GM18517 (cell line): ENCODE results near the gene GPX3.

Experiments used
- ATAC-seq: cut with Tn5 transposase; IDR thresholded peaks from one replicate; pipeline ENCODE4 v1.9.1; 2021; ENCODE audit warnings: mild to moderate bottlenecking, moderate library complexity; ENCODE audit not compliant: unreplicated experiment

The GPX3 gene

GRCh38 chr5:151020304-151021110, at the start of gene GPX3:
Gene GPX3, plus strand, starts transcription at chr5:151020591. Its CDS starts 64 bp downstream, at chr5:151020655.
- no peak for ATAC-seq

- no peak for ATAC-seq
Measured at GRCh38 chr5:150978590-150978989, 41.8 kb upstream of the GPX3 start.

- ATAC-seq, result no peak
Measured at GRCh38 chr5:150987746-150988145, 32.6 kb upstream of the GPX3 start.

DNA sequence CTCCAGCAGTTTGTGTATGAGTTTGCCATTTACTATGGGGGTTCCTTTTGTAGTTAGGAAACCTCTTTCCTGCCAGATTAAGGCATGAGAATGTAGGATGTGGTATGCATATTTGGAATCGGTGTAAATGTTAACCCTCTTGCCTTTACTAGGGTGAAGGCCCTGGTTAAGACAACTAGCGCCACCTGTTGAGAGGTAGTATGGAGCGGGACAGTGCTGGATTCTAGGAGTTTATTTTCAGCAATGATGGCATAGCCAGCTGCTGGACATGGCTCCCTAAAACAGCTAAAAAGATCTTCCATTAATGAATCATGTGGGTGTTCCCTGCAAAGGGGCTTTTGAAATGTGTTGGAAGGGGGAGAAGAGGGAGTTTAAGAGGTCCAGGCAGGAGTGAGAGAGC, 30.7 kb upstream of the GPX3 start:
- no peak for ATAC-seq

DNA sequence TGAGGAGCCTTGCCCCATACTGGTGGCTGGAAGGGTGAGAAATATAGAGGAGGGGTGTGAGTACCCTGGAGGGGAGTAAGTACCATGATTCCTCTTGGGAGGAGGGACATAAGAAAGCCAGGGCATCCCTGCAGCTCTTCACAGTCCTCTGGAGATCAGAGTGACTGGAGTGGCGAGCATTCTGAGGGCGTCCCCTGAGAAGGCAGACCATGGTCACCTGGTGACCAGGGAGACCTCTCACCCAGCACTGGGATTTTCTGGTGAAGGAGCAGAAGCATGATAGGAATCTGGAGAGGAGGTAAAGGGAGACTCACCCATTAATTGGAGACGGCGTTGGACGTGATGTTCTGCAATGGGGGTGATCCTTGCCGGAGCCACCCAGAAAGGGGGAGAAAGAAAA, 27.7 kb upstream of the GPX3 start:
- no peak for ATAC-seq

DNA sequence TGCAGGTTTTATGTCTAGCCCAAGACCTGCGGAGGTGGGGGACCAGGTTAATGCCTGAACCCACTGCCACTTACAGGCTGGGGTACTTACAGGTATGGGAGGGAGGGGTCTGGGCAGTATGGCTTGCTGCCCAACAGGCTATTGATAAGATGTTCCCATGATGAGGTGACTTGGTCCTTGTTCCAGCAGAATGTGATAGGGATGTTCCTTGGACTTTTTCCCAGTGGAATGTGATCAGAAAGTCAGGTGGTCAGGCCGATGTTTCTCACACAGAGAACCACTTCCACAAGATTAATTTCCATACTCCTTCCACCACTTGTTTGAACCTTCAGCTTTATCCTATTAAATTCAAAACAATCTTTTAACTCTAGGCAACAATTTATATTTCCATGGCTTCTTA, 27.0 kb upstream of the GPX3 start:
- no peak for ATAC-seq

DNA sequence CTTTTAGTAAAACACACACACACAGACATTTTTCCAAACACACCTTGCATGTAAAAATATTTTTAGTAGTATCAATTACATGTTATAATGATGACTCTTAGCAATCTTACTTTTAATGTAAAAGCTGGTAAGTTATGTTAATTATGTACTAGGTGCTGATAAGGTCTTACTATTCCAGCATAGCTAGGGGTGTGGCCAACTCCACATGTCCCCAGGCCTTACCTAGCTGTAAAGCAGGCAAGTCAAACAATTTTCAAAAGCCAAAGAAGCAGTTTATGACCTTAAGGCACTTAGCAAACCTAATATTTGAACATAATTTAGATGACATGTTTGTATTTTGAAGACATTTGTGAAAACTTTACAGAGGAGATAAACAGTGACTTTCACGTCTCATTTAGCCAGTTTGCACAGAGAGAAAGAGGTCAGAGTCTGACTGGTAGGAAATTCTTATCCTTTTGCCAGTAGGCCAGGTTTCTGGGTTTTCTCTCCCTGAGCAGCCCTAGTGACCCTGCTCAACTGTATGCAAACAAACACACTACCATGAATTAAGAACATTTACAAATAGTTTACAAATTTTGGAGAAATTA, 26.5 kb upstream of the GPX3 start:
- ATAC-seq, result no peak

GRCh38 chr5:150999704-151000442, 20.5 kb upstream of the GPX3 start:
- no peak for ATAC-seq

GRCh38 chr5:151001436-151001835, 19.0 kb upstream of the GPX3 start:
- ATAC-seq, result no peak

DNA sequence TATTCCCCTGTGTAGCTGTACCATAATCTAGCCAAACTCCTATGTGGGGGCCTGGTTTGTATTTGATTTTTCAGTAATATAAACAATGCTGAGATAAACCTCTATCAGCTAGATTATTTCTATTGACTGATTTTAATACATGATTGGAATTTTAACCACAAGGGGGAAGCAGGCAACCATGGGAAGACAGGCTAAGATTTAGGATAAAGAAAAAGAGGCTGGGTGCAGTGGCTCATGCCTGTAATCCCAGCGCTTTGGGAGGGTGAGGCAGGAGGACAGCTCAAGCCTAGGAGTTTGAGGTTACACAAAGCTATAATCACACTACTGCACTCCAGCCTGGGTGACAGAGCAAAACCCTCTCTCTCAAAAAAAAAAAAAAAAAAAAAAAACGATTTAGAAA, 18.1 kb upstream of the GPX3 start:
- ATAC-seq, result no peak

GRCh38 chr5:151002681-151003502, 17.5 kb upstream of the GPX3 start:
- no peak for ATAC-seq

GRCh38 chr5:151003503-151003860, 16.9 kb upstream of the GPX3 start:
- ATAC-seq, result no peak

- no peak for ATAC-seq
Measured at GRCh38 chr5:151004499-151004898, 15.9 kb upstream of the GPX3 start.

GRCh38 chr5:151005187-151005949, 15.0 kb upstream of the GPX3 start:
- ATAC-seq, result no peak

DNA sequence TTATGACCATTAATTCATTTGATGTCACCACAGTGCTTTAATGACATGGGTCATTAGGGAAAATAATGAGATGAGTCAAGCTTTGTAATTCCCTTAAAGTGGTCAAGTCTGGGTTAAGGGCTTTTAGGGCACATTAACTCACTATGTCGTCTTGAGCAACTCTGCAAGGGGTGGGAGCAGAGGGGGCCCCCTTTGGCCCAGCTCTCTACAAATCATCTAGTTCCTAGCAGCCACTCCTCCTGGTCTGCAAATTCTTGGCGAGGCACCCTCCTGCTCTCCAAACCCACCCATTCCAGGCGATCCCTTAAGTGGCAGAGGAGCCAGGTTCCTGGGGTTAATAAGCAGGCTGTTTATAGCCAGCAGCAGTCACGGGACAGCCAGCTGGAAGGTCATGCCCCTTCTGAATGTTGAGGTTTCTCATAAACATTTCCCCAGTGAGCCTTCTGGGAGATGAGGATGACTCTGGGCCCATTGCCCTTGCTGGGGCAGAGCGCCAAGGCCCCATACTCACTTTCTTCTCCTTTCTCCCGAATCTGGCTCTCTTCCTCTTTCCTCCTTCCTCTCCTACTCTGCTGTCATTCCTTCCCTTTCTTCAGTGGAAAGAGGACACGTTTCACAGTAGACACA, 14.3 kb upstream of the GPX3 start:
- no peak for ATAC-seq

DNA sequence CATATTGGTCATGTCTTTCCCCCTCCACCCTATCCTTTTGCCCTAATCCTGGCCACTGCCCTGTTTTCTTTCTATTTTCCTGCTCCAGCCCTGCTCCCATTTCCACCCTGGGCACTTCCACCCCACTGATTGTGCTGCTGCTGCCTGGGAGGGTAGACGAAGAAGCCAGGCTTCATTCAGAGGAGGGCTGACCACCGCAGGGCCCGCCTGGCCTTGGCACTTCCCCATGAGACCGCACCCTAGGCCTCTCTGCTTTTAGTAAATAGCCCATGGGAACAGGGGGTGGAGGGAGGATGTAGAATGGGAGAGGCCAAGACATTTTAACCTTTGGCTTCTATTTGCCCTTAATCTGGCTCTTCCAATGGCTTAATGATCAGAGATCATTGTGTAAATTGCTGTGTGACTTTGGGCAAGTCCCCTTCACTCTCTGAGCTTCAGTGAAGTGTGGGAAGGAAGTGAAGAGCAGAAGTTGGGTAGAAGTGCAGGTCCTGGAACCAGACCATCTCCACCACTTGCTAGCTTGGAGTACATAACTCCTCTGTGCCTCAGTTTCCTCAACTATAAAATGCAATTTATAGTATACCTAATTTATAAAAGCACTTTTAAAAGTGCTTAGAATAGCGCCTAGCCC, 13.6 kb upstream of the GPX3 start:
- no peak for ATAC-seq

DNA sequence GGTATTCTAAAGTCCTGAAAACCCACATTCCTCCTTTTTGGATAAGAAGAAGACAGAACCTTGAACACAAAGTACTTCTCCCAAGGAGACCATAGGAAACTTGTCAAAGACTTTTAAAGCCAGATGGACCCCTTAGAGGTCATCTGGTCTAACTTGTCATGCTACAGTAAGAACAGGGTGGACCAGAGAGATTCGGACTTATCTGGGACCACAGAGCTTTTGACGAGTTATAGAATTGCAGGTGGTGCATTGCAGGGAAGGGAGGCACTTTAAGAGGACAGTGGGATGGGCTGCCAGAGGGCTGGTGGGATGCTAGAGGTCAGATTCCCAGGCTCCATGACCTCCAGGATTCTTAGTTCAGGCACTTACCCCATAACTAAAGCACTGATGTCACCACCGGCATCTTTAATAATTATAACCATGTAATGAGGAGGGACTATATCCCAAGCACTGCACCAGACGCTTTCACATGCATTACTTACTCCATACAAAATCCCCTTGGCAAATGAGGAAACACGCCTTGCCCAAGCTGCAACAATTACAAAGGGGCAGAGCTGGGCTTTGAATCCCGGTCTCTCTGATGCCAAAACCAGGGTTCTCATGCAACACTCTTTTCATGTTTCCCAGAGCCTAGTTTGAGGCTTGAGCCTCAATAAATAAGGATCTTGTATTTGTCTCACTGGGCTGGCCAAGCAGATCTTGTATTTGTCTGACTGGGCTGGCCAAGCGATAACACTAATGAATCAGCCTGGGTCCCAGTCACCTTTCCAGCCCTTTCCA, 12.8 kb upstream of the GPX3 start:
- no peak for ATAC-seq

DNA sequence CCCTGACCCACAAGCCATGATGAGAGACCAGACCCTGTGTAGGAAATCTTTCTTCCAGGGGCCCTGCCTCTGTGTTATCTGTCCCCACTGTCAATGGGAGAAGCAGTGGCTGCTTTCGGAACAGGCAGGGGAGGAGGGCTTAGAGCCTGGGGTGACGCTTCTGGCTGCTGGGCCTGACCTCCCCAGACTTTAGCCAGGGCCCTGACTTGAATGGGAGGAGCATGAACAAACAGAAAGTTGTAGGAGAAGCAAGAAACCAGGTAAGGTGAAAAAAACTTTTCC, 12.2 kb upstream of the GPX3 start:
- ATAC-seq, result no peak

- no peak for ATAC-seq
Measured at GRCh38 chr5:151008906-151009305, 11.5 kb upstream of the GPX3 start.
